ENCODE measurements around the gene MAD1L1.

MAD1L1 gene

GRCh38 chr7:2256306-2257045 is 23.7 kb upstream of the MAD1L1 start:
- H4K8ac ChIP-seq (ENCODE audit: low read length) = no peak overlapping the region
- WGBS = 98% methylated on average over 44 of the region's 44 CpGs
- peaks cover 32% of the 10 kb centered on the region for H3K4me1 ChIP-seq (ENCODE audit: control insufficient read depth, insufficient read depth, low read depth, low read length)
- H3K4me2 ChIP-seq (ENCODE audit: low read length, poor library complexity, severe bottlenecking) = no peak overlapping the region
- peaks cover 19% of the 10 kb centered on the region for H3K79me1 ChIP-seq (replicated peaks; ENCODE audit: low read length, poor library complexity, severe bottlenecking)
- no peak overlapping the region for H2BK15ac ChIP-seq (ENCODE audit: low read depth, poor library complexity, severe bottlenecking)
- H2BK12ac ChIP-seq (ENCODE audit: low read length in 2 of 2) = no peak overlapping the region
- no peak overlapping the region for H3K18ac ChIP-seq (ENCODE audit: low read depth in 1 of 2, low read length in 2 of 2)
- H3K4ac ChIP-seq (ENCODE audit: low read depth in 1 of 2, low read length in 2 of 2) = no peak overlapping the region
- H2BK120ac ChIP-seq (ENCODE audit: low read depth, low read length) = no peak overlapping the region
- H2BK5ac ChIP-seq (ENCODE audit: low read depth, low read length, poor library complexity, severe bottlenecking) = no peak overlapping the region
- no peak overlapping the region for H2AFZ ChIP-seq (ENCODE audit: low read depth, low read length)
- peaks cover 55 to 80% of the 10 kb centered on the region in 2 experiments for H3K36me3 ChIP-seq (ENCODE audit: control insufficient read depth in 1 of 2, insufficient read depth in 2 of 2, low read depth in 1 of 2, low read length in 2 of 2)
- no peak overlapping the region for H4K91ac ChIP-seq (ENCODE audit: low read length)
- H3K14ac ChIP-seq (ENCODE audit: low read length in 2 of 2) = no peak overlapping the region
- no peaks in the 10 kb centered on the region for H3K27me3 ChIP-seq (ENCODE audit: control insufficient read depth in 1 of 2, insufficient read depth in 1 of 2, low read length in 2 of 2)
- H3K9ac ChIP-seq (ENCODE audit: low read length) = no peak overlapping the region
- H3K4me3 ChIP-seq (ENCODE audit: insufficient read depth in 1 of 2, low read depth in 1 of 2, low read length in 2 of 2) = no peak overlapping the region
- no peaks in the 10 kb centered on the region for H3K9me3 ChIP-seq (ENCODE audit: control insufficient read depth, low read length)
- no peak overlapping the region for H2AK5ac ChIP-seq (ENCODE audit: low read length, severe bottlenecking)
- DNase-seq = no peak
- no peak overlapping the region for H3K27ac ChIP-seq (ENCODE audit: low read length, poor library complexity, severe bottlenecking)
- H3K23ac ChIP-seq (ENCODE audit: low read length in 2 of 2) = no peak overlapping the region

DNA sequence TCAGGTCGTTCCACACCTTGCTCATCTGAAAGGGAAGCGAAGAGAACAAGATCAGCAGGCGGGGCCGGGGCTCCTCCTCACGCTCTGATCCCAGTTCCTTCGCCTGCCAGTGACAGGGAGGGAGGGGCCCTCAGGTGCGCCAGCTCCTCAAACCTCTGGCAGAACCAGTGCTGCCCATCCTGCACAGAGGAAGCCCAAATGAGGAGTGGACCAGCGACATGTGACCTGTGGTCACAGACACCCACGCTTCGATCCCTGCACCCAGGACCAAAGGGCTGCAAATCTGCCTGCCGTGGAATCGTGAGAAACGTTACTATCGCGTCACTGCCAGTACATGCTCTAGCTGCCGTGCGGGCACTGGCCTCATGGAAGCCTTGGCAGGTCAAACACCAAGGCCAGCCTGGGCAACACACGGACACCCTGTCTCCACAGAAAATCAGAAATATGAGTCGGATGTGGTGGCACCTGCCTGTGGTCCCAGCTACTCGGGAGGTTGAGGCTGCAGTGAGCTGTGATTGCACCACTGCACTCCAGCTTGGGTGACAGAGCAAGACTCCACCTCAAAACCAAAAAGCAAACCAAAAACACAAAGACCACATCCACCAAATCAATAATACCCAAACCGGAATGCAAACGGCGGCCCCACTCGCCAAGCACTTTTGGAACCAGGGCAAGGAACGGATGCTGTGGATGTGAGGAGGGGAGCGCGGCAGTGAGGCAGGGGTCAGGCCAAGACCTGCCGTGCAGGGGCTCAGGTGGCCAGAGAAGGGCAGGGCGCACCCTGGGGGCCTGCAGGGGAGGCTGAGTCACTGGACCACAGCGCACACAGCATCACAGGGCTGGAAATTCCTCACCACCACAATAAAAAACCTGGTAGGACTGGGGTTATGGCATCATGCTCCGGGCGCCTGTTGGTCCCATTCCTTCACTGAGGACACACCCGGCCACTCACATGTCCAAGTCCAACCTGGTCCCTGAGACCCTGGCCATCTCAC is 22.7 kb upstream of the MAD1L1 start:
- Histone ChIP-seq H3K27ac (ENCODE audit: low read length, poor library complexity, severe bottlenecking) (no peak overlapping the region), H3K9me3 (ENCODE audit: control insufficient read depth, low read length) (no peaks in the 10 kb centered on the region), H3K4me3 (ENCODE audit: insufficient read depth in 1 of 2, low read depth in 1 of 2, low read length in 2 of 2) (no peak overlapping the region), H2BK15ac (ENCODE audit: low read depth, poor library complexity, severe bottlenecking) (no peak overlapping the region), H3K27me3 (ENCODE audit: control insufficient read depth in 1 of 2, insufficient read depth in 1 of 2, low read length in 2 of 2) (no peaks in the 10 kb centered on the region), H3K4ac (ENCODE audit: low read depth in 1 of 2, low read length in 2 of 2) (no peak overlapping the region), H3K36me3 (ENCODE audit: control insufficient read depth in 1 of 2, insufficient read depth in 2 of 2, low read depth in 1 of 2, low read length in 2 of 2) (peaks cover 52 to 85% of the 10 kb centered on the region in 2 experiments), H2BK5ac (ENCODE audit: low read depth, low read length, poor library complexity, severe bottlenecking) (no peak overlapping the region), H3K4me1 (ENCODE audit: control insufficient read depth, insufficient read depth, low read depth, low read length) (peaks cover 32% of the 10 kb centered on the region), H3K23ac (ENCODE audit: low read length in 2 of 2) (no peak overlapping the region), H4K8ac (ENCODE audit: low read length) (no peak overlapping the region), H2BK12ac (ENCODE audit: low read length in 2 of 2) (no peak overlapping the region), H2AK5ac (ENCODE audit: low read length, severe bottlenecking) (no peak overlapping the region), H3K9ac (ENCODE audit: low read length) (no peak overlapping the region), H3K14ac (ENCODE audit: low read length in 2 of 2) (no peak overlapping the region), H3K79me1 (replicated peaks; ENCODE audit: low read length, poor library complexity, severe bottlenecking) (peaks cover 21% of the 10 kb centered on the region), H3K18ac (ENCODE audit: low read depth in 1 of 2, low read length in 2 of 2) (no peak overlapping the region), H2BK120ac (ENCODE audit: low read depth, low read length) (no peak overlapping the region), H3K4me2 (ENCODE audit: low read length, poor library complexity, severe bottlenecking) (no peak overlapping the region), H4K91ac (ENCODE audit: low read length) (no peak overlapping the region), H2AFZ (ENCODE audit: low read depth, low read length) (no peak overlapping the region)
- no peak for DNase-seq
- WGBS = 93% methylated on average over 33 of the region's 33 CpGs

DNA sequence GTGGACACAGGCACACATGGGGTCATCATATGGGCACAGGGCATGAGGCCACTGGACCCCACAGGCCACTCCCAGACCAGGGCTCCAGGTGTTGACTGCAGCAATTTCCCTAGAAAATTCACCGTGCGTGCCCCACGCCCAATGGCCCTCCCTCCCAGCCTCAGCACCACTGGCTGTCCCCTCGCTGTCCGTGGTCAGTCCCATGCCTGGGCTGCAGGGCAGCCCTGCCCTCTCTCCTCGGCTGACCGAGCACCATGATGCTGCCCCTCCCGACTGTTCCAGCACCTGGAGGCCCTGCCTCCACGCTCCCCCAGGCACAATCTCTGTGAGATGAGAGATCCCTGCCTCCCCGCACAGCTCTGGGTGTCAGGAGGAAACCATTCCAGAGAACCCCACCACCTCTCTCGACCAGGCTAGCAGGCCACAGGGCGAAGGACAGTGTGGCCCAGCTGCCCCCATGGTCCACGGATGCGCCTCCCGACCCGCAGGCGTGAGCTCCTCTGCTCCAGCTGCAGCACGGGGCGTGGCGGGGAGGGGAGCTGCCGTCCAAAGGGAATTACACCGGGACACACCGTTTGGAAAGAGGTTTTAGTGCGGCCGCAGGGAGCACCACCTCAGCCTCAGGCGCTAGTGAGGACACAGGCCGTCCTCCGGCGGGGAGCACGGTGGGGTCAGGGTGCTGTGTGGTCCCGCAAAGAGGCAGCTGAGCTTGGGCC is 21.8 kb upstream of the MAD1L1 start:
- Histone ChIP-seq H2BK15ac (ENCODE audit: low read depth, poor library complexity, severe bottlenecking) (no peak overlapping the region), H2AFZ (ENCODE audit: low read depth, low read length) (no peak overlapping the region), H3K79me1 (replicated peaks; ENCODE audit: low read length, poor library complexity, severe bottlenecking) (peaks cover 23% of the 10 kb centered on the region), H3K4me2 (ENCODE audit: low read length, poor library complexity, severe bottlenecking) (no peak overlapping the region), H3K4me3 (ENCODE audit: insufficient read depth in 1 of 2, low read depth in 1 of 2, low read length in 2 of 2) (no peak overlapping the region), H4K8ac (ENCODE audit: low read length) (no peak overlapping the region), H2AK5ac (ENCODE audit: low read length, severe bottlenecking) (no peak overlapping the region), H3K9me3 (ENCODE audit: control insufficient read depth, low read length) (no peaks in the 10 kb centered on the region), H2BK12ac (ENCODE audit: low read length in 2 of 2) (no peak overlapping the region), H2BK5ac (ENCODE audit: low read depth, low read length, poor library complexity, severe bottlenecking) (no peak overlapping the region), H2BK120ac (ENCODE audit: low read depth, low read length) (no peak overlapping the region), H3K36me3 (ENCODE audit: control insufficient read depth in 1 of 2, insufficient read depth in 2 of 2, low read depth in 1 of 2, low read length in 2 of 2) (peaks cover 47 to 88% of the 10 kb centered on the region in 2 experiments), H3K4me1 (ENCODE audit: control insufficient read depth, insufficient read depth, low read depth, low read length) (peaks cover 38% of the 10 kb centered on the region), H3K14ac (ENCODE audit: low read length in 2 of 2) (no peak overlapping the region), H3K9ac (ENCODE audit: low read length) (no peak overlapping the region), H3K23ac (ENCODE audit: low read length in 2 of 2) (no peak overlapping the region), H3K4ac (ENCODE audit: low read depth in 1 of 2, low read length in 2 of 2) (no peak overlapping the region), H4K91ac (ENCODE audit: low read length) (no peak overlapping the region), H3K27me3 (ENCODE audit: control insufficient read depth in 1 of 2, insufficient read depth in 1 of 2, low read length in 2 of 2) (no peaks in the 10 kb centered on the region), H3K18ac (ENCODE audit: low read depth in 1 of 2, low read length in 2 of 2) (no peak overlapping the region), H3K27ac (ENCODE audit: low read length, poor library complexity, severe bottlenecking) (no peak overlapping the region)
- WGBS = 96% methylated on average over 31 of the region's 31 CpGs
- no peak for DNase-seq

All from mesenchymal stem cell (in vitro differentiated cells and primary cell).